Choroid plexus epithelial cell (primary cell): ENCODE measurements around the gene MYH15.

Source experiments
- DNase-seq: peaks from one replicate; pipeline ENCODE4 v3.0.0-alpha.2; 2010; ENCODE audit warnings: low read depth
- H3K4me3 ChIP-seq: 2 replicates; pipeline ENCODE4 v1.5.1; 2011; ENCODE audit warnings: low read depth, mild to moderate bottlenecking, control low read depth, low read length, moderate library complexity
- CTCF ChIP-seq: conservative IDR thresholded peaks from 2 replicates; pipeline ENCODE4 v1.5.1; 2011; ENCODE audit warnings: low read depth, mild to moderate bottlenecking, control low read depth, inconsistent platforms, low read length, moderate library complexity

MYH15 gene

GRCh38 chr3:108448593-108448992, 61.8 kb downstream of the MYH15 start:
- H3K4me3 ChIP-seq = no peak overlapping the region
- TF ChIP-seq CTCF = no peak
- no peak for DNase-seq

GRCh38 chr3:108447096-108447847, 63.1 kb downstream of the MYH15 start:
- no peak overlapping the region for H3K4me3 ChIP-seq
- no peak for TF ChIP-seq CTCF
- no peak for DNase-seq

- TF ChIP-seq CTCF = no peak
- H3K4me3 ChIP-seq = no peak overlapping the region
- DNase-seq = no peak
Observed at GRCh38 chr3:108442281-108442680, 68.1 kb downstream of the MYH15 start.

GRCh38 chr3:108441518-108441917, 68.9 kb downstream of the MYH15 start:
- DNase-seq = no peak
- TF ChIP-seq CTCF = no peak

GRCh38 chr3:108441071-108441507, 69.3 kb downstream of the MYH15 start:
- no peak overlapping the region for H3K4me3 ChIP-seq
- no peak for TF ChIP-seq CTCF
- DNase-seq = no peak

More at GRCh38 chr3:108441518-108441917, 68.9 kb downstream of the MYH15 start:
- no peak overlapping the region for H3K4me3 ChIP-seq

- DNase-seq = no peak
- TF ChIP-seq CTCF = no peak
- H3K4me3 ChIP-seq = no peak overlapping the region
Observed at GRCh38 chr3:108438542-108438941, 71.9 kb downstream of the MYH15 start.

- DNase-seq = no peak
- no peak for TF ChIP-seq CTCF
- no peak overlapping the region for H3K4me3 ChIP-seq
Observed at GRCh38 chr3:108437439-108437838, 73.0 kb downstream of the MYH15 start.
